Endothelial cell (in vitro differentiated cells): ENCODE data around the gene ATP5PF. TPM values are rescaled to one million over a fixed set of nuclear protein-coding genes. Genes with fewer than 3 reads are reported as not detected.
A peak's percentile ranks its signal among the peaks of the same experiment; 100 is the strongest.

Source experiments
- DNase-seq: peaks from one replicate; pipeline ENCODE4 v3.0.0; 2021; ENCODE audit warnings: low spot score
- H3K27ac Mint-ChIP-seq: one replicate; pipeline ENCODE4 v1.8.0; 2021; ENCODE audit warnings: mixed read lengths, inconsistent platforms; ENCODE audit not compliant: unreplicated experiment
- H3K27me3 Mint-ChIP-seq: one replicate; pipeline ENCODE4 v1.8.0; 2021; ENCODE audit warnings: mild to moderate bottlenecking, moderate library complexity, mixed read lengths, inconsistent platforms; ENCODE audit not compliant: unreplicated experiment
- H3K36me3 Mint-ChIP-seq: one replicate; pipeline ENCODE4 v1.8.0; 2021; ENCODE audit warnings: mild to moderate bottlenecking, low read depth, mixed read lengths, inconsistent platforms; ENCODE audit not compliant: unreplicated experiment
- H3K4me1 Mint-ChIP-seq: one replicate; pipeline ENCODE4 v1.8.0; 2021; ENCODE audit warnings: mild to moderate bottlenecking, mixed read lengths, inconsistent platforms; ENCODE audit not compliant: unreplicated experiment
- H3K4me3 Mint-ChIP-seq: one replicate; pipeline ENCODE4 v1.8.0; 2021; ENCODE audit warnings: mild to moderate bottlenecking, mixed read lengths, inconsistent platforms; ENCODE audit not compliant: unreplicated experiment
- H3K9me3 Mint-ChIP-seq: one replicate; pipeline ENCODE4 v1.8.0; 2021; ENCODE audit warnings: mixed read lengths, inconsistent platforms; ENCODE audit not compliant: unreplicated experiment
- total RNA-seq: library from RNA; stranded (reverse); fragmentation: NEBNext Ultra II Directional; extraction: Animal tissue kit (Norgen Biotek cat#: 25700); gene quantifications from one replicate; pipeline ENCODE4 v1.2.1, GENCODE V29; 2021; ENCODE audit not compliant: unreplicated experiment
- TF ChIP-seq, protein P1 (sequence below): fragments of 200-600 bp; sonication (generic); IDR thresholded peaks from one replicate; pipeline ENCODE4 v1.5.0; 2021; ENCODE audit warnings: antibody characterized with exemption; ENCODE audit not compliant: unreplicated experiment

ATP5PF gene
- total RNA-seq, 1 donor from 2014 or later, result 119 TPM

DNA sequence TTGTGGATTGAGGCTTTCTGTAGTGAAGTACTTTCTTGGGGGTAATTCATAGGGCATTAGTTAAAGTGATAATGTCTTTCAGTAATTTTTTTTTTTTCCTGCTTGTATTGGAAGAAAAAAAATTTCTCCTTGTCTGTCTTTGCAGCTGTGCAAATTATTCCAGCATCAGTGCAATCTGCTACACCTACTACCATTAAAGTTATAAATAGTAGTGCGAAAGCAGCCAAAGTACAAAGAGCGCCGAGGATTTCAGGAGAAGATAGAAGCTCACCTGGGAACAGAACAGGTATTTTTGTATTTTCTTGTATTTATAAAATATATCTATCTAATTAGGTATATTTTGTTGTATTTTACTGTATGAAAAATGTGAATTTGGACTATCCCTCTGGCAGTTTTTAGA, 29.4 kb upstream of the ATP5PF start:
- H3K36me3 Mint-ChIP-seq, result peaks cover 5% of the 10 kb centered on the region
- no peak overlapping the region for H3K4me3 Mint-ChIP-seq
- no peaks in the 10 kb centered on the region for H3K9me3 Mint-ChIP-seq
- H3K4me1 Mint-ChIP-seq, result peaks cover 7% of the 10 kb centered on the region
- no peak for DNase-seq
- H3K27ac Mint-ChIP-seq, result no peak overlapping the region
- TF ChIP-seq, protein P1, sequence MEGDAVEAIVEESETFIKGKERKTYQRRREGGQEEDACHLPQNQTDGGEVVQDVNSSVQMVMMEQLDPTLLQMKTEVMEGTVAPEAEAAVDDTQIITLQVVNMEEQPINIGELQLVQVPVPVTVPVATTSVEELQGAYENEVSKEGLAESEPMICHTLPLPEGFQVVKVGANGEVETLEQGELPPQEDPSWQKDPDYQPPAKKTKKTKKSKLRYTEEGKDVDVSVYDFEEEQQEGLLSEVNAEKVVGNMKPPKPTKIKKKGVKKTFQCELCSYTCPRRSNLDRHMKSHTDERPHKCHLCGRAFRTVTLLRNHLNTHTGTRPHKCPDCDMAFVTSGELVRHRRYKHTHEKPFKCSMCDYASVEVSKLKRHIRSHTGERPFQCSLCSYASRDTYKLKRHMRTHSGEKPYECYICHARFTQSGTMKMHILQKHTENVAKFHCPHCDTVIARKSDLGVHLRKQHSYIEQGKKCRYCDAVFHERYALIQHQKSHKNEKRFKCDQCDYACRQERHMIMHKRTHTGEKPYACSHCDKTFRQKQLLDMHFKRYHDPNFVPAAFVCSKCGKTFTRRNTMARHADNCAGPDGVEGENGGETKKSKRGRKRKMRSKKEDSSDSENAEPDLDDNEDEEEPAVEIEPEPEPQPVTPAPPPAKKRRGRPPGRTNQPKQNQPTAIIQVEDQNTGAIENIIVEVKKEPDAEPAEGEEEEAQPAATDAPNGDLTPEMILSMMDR, result no peak
- no peaks in the 10 kb centered on the region for H3K27me3 Mint-ChIP-seq

DNA sequence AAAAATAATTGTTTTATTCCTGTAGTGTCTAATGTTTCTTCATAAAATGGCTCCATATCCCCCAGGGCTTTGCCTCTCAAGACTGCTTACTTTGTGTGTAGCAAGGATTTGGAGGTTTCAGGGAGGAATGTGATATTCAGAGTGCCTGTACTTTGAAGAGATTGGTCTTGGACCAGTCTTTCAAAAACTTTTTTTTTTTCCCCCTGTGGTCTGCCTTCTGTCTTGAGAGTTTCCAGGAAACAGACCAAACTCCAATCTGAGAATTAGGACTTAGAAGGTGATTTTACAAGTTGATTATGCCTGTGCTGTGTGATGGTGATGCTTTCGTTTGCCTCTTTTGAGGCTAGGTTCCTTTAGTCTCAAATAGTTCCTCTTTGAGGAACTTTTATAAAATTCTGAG, 26.0 kb upstream of the ATP5PF start:
- H3K4me1 Mint-ChIP-seq, result peaks cover 13% of the 10 kb centered on the region
- TF ChIP-seq, protein P1, result no peak
- no peaks in the 10 kb centered on the region for H3K9me3 Mint-ChIP-seq
- H3K27me3 Mint-ChIP-seq, result no peaks in the 10 kb centered on the region
- no peak overlapping the region for H3K27ac Mint-ChIP-seq
- DNase-seq, result no peak
- H3K4me3 Mint-ChIP-seq, result no peak overlapping the region
- peaks cover 5% of the 10 kb centered on the region for H3K36me3 Mint-ChIP-seq

DNA sequence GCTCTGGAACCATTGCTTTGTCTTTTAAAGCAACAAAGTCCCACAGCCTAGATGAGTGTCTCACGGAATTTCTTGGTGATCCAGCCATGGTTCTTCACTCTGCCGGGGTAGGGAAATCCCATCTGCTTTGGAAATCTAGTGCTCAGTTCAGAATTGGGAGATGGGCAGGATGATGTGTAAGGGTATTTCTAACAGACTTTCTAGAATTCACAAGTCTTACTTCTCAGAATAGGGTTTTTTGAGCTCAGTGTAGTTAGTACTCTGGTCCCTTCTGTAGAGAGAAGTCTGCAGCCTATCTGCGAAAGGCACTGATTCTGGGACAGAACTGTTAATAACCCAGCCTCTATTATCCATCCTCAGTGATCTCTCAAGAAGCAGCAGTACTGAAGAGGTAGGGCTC, 25.4 kb upstream of the ATP5PF start:
- Mint-ChIP-seq H3K4me1 (peaks cover 17% of the 10 kb centered on the region), H3K9me3 (no peaks in the 10 kb centered on the region), H3K27ac (no peak overlapping the region), H3K36me3 (peaks cover 5% of the 10 kb centered on the region), H3K4me3 (no peak overlapping the region), H3K27me3 (peaks cover 2% of the 10 kb centered on the region)
- TF ChIP-seq, protein P1, result no peak
- DNase-seq, result no peak

DNA sequence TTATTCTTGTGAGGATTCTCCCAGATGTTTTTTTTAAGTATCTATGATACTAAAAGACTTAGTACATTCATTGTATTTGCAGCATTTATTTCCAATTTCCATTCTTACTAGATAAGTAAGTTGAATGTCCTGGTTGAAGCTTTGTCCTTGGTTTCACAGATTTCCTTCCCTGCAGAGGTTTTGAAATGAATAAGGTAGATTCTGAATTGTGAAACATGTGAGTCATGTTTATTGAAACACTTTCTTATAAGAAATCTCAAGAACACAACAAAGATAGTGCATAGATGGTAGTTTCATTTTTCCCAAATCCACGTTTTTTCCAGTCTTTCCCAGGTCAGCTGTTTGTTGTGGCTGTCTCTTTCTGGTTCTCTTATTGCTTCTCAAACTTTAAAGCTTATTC, 24.9 kb upstream of the ATP5PF start:
- Mint-ChIP-seq H3K4me1 (peaks cover 17% of the 10 kb centered on the region), H3K27me3 (peaks cover 2% of the 10 kb centered on the region), H3K4me3 (no peak overlapping the region), H3K9me3 (no peaks in the 10 kb centered on the region), H3K27ac (no peak overlapping the region), H3K36me3 (peaks cover 5% of the 10 kb centered on the region)
- no peak for DNase-seq
- TF ChIP-seq, protein P1, result no peak

DNA sequence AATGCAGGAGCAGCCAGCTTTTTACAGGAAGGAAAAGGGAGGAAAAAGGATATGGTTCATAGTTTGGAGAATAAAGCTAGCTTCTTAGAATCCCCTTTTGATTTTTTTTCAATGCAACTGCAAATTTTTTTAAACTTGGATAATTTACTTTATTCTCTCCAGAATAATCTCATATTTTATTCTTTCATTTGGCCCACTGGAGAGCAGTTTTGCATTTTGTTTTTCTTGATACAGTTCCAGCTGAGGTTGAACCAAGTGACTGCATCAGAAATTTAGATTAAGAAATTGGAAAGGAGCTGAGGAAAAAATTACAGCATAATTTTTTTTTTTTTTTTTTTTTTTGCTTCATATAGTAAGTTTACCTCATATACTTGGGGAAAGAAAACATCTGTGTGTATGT, 22.8 kb upstream of the ATP5PF start:
- no peaks in the 10 kb centered on the region for H3K9me3 Mint-ChIP-seq

More for the DNA sequence above, 22.8 kb upstream of the ATP5PF start:
- H3K36me3 Mint-ChIP-seq, result peaks cover 4% of the 10 kb centered on the region
- TF ChIP-seq, protein P1, result no peak
- H3K4me3 Mint-ChIP-seq, result no peak overlapping the region
- H3K27me3 Mint-ChIP-seq, result peaks cover 2% of the 10 kb centered on the region
- DNase-seq, result no peak
- peaks cover 17% of the 10 kb centered on the region for H3K4me1 Mint-ChIP-seq
- peak overlapping the region; percentile 61 for H3K27ac Mint-ChIP-seq
